NCI-H82 treated with DMSO at 0.1 percent for 48 hours (cell line): ENCODE data around the gene SLC25A39.
"Not testable (repeated sequence)": the region's sequence is repeated elsewhere in the genome, so short reads cannot be mapped to it uniquely, and the experiment has no call there.

Experiments
- DNase-seq: peaks from one replicate; lab custom pipeline; 2025; ENCODE audit not compliant: unreplicated experiment; lab: John Stamatoyannopoulos, UW

The SLC25A39 gene

GRCh38 chr17:44335968-44336367 lies 11.3 kb upstream of the SLC25A39 start:
- no peak for DNase-seq

GRCh38 chr17:44335564-44335963 lies 10.9 kb upstream of the SLC25A39 start:
- DNase-seq: no peak

DNA sequence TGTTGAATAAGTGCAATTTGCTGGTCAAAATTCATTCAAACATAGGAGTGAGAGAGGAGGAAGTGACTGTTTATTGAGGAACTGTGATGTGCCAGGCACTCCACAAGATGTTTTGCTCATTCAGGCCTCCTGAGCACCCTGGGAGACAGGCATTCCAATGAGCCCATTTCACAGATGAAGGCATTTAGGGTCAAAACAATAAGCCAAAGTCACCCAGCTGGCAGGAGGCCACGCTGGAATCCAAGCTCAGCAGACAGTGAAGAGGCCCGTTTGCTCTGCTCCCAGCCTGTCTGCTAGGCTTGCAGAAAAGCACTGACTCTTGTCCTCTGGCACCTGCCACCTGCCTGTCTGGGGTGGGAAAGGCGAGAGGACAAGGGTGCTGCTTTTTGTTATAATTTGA lies 10.1 kb upstream of the SLC25A39 start:
- no peak for DNase-seq

GRCh38 chr17:44334315-44334714 lies 9.7 kb upstream of the SLC25A39 start:
- no peak for DNase-seq

- no peak for DNase-seq
Observed at GRCh38 chr17:44333371-44333770, 8.7 kb upstream of the SLC25A39 start.

- DNase-seq: peak; percentile 77
Observed at GRCh38 chr17:44331249-44331760, 6.7 kb upstream of the SLC25A39 start.

DNA sequence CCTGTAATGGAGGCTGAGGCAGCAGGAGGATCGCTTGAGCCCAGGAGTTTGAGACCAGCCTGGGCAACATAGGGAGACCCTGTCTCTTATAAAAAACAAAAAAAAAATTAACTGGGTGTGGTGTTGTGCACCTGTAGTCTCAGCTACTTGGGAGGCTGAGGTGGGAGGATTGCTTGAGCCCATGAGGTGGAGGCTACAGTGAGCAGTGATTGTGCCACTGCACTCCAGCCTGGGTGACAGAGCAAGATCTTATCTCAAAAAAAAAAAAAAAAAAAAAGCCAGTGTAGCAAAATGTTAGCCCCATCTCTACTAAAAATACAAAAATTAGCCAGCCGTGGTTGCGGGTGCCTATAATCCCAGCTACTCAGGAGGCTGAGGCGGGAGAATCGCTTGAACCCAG lies 5.6 kb upstream of the SLC25A39 start:
- not testable (repeated sequence) for DNase-seq

DNA sequence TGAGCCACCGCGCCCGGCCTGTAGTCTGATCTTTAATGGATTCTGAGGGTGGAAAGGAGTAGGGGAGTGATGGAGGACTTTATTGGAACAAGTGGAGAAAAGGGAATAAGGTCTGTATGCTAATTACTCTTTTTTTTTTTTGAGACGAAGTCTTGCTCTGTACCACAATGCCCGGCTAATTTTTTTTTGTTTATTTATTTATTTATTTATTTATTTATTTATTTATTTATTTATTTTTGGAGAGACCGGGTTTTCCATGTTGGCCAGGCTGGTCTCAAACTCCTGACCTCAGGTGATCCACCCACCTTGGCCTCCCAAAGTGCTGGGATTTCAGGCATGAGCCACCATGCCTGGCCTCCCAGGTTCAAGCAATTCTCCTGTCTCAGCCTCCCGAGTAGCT lies 4.9 kb upstream of the SLC25A39 start:
- DNase-seq: not testable (repeated sequence)

DNA sequence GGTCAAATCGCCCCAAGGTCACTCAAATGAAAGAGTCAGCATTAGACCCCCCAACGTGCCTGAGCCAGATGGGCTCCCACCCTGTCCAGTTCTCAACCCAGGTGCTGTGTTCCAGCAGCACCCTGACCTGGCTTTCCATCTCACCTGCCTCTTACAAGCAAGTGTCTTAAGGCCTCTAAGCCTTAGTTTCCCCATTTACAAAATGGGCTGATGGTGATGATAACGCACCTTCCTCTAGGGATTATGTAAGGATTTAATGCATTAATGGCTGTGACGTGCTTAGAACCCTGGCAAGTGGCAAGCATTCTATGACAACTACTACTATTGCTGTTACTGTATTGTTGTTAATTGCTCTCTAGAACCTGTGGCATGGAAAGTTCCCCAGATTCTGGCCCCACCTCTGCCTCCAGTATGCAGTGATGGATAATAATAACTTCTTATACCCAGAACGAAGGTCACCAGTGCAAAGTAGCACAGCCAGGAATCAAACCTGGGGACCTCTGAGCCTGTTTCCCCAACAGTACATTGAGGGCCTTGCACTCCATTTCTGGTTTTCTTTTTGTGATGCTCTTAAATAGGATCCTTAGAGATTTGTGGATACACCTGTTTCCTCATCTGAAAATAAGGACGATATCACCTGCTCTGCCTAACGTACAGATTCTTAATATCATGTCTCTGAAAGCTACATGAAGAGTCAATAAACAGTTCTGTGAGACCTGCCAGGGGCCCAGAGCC lies 3.3 kb upstream of the SLC25A39 start:
- DNase-seq: no peak

- peak; percentile 94 for DNase-seq
Observed at GRCh38 chr17:44326861-44327444, 2.3 kb upstream of the SLC25A39 start.

- DNase-seq: no peak
Observed at GRCh38 chr17:44324092-44324570, 492 bp downstream of the SLC25A39 start.

DNA sequence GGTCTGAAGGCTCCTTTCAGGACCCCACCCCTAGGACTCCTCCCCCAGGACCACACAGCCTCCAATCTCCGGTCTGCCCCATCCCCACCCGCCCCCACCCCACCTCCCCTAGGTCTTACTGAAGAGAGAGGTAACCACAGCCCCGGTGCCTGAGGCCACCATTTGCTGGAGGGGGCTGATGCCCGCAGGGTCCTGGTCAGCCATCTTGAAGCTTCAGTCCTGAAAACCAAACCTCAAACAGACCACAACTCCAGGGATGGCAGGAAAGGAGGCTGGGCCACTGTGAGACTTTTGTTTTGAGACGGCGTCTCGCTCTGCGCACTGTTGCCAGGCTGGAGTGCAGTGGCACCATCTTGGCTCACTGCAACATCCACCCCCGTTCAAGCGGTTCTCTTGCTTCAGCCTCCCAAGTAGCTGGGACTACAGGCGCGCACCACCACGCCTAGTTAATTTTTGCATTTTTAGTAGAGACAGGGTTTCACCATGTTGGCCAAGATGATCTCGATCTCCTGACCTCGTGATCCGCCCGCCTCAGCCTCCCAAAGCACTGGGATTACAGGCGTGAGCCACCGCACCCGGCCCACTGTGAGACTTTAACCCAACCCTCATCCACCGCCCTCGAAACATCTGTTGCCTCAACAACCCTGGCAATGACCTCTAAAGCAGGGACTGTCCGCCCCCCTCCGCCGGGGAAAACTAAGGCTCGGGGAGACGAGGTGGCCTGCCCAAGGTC lies 1.1 kb downstream of the SLC25A39 start:
- no peak for DNase-seq

- DNase-seq: no peak
Observed at GRCh38 chr17:44322236-44322895, 2.3 kb downstream of the SLC25A39 start.

DNA sequence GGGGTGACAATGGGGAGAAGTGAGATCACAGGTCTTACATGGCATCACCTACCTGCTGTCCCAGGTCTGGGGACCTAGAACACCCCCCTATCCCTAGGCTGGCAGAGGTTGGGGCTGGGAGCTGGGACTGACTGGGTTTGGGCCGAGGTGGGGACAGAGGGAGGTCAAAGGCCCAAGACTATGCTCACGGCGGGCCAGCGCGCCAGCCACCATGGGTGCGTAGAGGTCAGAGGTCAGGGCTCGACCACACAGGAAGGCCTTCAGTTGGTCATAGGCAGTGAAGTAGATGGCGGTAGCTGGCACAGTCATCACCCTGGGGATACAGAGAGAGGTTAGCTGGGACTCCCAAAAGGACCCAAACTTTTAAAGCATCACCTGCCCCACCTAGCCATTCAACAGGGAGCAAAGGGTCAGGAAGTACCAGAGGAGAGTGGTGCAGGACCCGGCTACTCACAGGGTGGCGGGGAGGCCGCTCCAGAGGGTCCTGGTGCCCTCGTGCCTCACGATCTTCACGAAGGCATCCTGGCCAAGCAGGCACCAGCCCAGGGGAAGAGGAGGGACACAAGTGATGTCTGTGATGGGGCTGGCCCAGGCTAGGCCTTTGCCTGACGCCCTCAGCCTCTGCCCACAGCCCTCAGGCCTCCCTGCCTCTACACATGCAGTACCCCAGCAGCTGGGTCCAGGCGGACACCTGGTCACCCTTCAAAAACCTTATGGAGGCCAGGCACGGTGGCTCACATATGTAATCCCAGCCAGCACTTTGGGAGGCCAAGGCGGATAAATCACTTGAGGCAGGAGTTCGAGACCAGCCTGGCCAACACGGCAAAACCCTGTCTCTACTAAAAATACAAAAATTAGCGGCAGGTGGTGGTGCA lies 3.1 kb downstream of the SLC25A39 start:
- DNase-seq: no peak

GRCh38 chr17:44320066-44320465 lies 4.6 kb downstream of the SLC25A39 start:
- no peak for DNase-seq

GRCh38 chr17:44318077-44318892 lies 6.3 kb downstream of the SLC25A39 start:
- DNase-seq: no peak

GRCh38 chr17:44317545-44317944 lies 7.1 kb downstream of the SLC25A39 start:
- DNase-seq: no peak

- no peak for DNase-seq
Observed at GRCh38 chr17:44315760-44316731, 8.6 kb downstream of the SLC25A39 start.
